Esophagus muscularis mucosa (tissue), 4 donors: ENCODE results near the gene WASF2.

Experiments
- EP300 ChIP-seq: sonication (generic); formaldehyde crosslinking; IDR thresholded peaks from one replicate; pipeline ENCODE4 v1.6.1; 2017; ENCODE audit warnings: antibody characterized with exemption
- POLR2A ChIP-seq: fragments of 450-650 bp; IDR thresholded peaks from one replicate; pipeline ENCODE4 v1.6.1; 2017; ENCODE audit warnings: antibody characterized with exemption, moderate library complexity, mild to moderate bottlenecking, low read depth
- POLR2AphosphoS5 ChIP-seq, 2 donors: sonication (generic); formaldehyde crosslinking; IDR thresholded peaks; one replicate each; pipeline ENCODE4 v1.6.1; 2017; ENCODE audit warnings: antibody characterized with exemption in 2 of 2
- TF ChIP-seq, protein P1 (sequence below), 3 experiments: fragments of 200-600 bp in 2 of 3; fragments of 450-650 bp in 1 of 3; sonication (generic) in 2 of 3; IDR thresholded peaks; one replicate each; pipeline ENCODE4 v1.5.1; 2017 to 2019; ENCODE audit warnings: antibody characterized with exemption in 3 of 3, mild to moderate bottlenecking in 2 of 3, moderate library complexity in 1 of 3

DNA sequence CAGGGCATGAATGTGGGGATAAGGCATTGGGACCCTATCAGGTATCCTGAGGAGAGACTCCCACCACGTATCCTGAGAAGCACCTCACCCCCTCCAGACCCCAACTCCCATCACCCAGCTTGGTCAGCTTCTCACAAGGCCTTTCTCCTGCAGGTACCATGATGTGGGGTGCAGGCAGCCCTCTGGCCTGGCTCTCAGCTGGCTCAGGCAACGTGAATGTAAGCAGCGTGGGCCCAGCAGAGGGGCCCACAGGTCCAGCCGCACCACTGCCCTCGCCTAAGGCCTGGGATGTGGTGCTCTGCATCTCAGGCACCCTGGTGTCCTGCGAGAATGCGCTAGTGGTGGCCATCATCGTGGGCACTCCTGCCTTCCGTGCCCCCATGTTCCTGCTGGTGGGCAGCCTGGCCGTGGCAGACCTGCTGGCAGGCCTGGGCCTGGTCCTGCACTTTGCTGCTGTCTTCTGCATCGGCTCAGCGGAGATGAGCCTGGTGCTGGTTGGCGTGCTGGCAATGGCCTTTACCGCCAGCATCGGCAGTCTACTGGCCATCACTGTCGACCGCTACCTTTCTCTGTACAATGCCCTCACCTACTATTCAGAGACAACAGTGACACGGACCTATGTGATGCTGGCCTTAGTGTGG lies 96.2 kb downstream of the WASF2 start:
- TF ChIP-seq, protein P1, sequence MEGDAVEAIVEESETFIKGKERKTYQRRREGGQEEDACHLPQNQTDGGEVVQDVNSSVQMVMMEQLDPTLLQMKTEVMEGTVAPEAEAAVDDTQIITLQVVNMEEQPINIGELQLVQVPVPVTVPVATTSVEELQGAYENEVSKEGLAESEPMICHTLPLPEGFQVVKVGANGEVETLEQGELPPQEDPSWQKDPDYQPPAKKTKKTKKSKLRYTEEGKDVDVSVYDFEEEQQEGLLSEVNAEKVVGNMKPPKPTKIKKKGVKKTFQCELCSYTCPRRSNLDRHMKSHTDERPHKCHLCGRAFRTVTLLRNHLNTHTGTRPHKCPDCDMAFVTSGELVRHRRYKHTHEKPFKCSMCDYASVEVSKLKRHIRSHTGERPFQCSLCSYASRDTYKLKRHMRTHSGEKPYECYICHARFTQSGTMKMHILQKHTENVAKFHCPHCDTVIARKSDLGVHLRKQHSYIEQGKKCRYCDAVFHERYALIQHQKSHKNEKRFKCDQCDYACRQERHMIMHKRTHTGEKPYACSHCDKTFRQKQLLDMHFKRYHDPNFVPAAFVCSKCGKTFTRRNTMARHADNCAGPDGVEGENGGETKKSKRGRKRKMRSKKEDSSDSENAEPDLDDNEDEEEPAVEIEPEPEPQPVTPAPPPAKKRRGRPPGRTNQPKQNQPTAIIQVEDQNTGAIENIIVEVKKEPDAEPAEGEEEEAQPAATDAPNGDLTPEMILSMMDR (IDR thresholded peaks at IDR 0.05), result no peak
- TF ChIP-seq POLR2A (no peak), EP300 (no peak), POLR2AphosphoS5 (IDR thresholded peaks at IDR 0.05) (no peak)
